ENCODE measurements around the gene ACTL7A. TPM values are rescaled to one million over a fixed set of nuclear protein-coding genes. Genes with fewer than 3 reads are reported as not detected.

ACTL7A gene
- total and polyA plus RNA-seq, 2 of the 13 experiments (the other 11 are each of a cell fraction or from before 2014, with no cell fraction given) = not detected

- TF ChIP-seq FOXP4 (CRISPR knock-in tag; IDR thresholded peaks at IDR 0.05) = peak; percentile 98
- peak; percentile 95 for TF ChIP-seq ZNF792 (CRISPR knock-in tag; IDR thresholded peaks at IDR 0.05)
- peak; percentile 87; the same call in 1 of the 2 replicates for TF ChIP-seq ZBTB34 (CRISPR knock-in tag; IDR thresholded peaks at IDR 0.05)
- peak; percentile 72 for TF ChIP-seq MYC (CRISPR knock-in tag; IDR thresholded peaks at IDR 0.05; ENCODE audit: borderline replicate concordance)
- peak; percentile 79 for TF ChIP-seq DMAP1 (CRISPR knock-in tag; IDR thresholded peaks at IDR 0.05)
- peak; percentile 98 for TF ChIP-seq HMG20B (CRISPR knock-in tag; conservative IDR thresholded peaks at IDR 0.05)
- TF ChIP-seq NFRKB (IDR thresholded peaks at IDR 0.05) = no peak
- TF ChIP-seq KLF9 (CRISPR knock-in tag; IDR thresholded peaks at IDR 0.05; ENCODE audit: low read depth) = no peak
- no peak for TF ChIP-seq NONO (IDR thresholded peaks at IDR 0.05)
- peak; percentile 91 for TF ChIP-seq NONO (CRISPR knock-in tag; conservative IDR thresholded peaks at IDR 0.05)
- no peak for TF ChIP-seq ZNF337 (CRISPR knock-in tag; IDR thresholded peaks at IDR 0.05; ENCODE audit: borderline replicate concordance, low read depth)
- peak; percentile 89; the same call in 1 of the 2 replicates for TF ChIP-seq BRF2 (CRISPR knock-in tag; IDR thresholded peaks at IDR 0.05)
- TF ChIP-seq PRMT3 (CRISPR knock-in tag; IDR thresholded peaks at IDR 0.05; ENCODE audit: borderline replicate concordance, low read depth) = no peak
- TF ChIP-seq GZF1 (CRISPR knock-in tag; IDR thresholded peaks at IDR 0.05) = no peak; the same call in 1 of the 2 replicates
- peak; percentile 97 for TF ChIP-seq DPF2 (CRISPR knock-in tag; IDR thresholded peaks at IDR 0.05; ENCODE audit: borderline replicate concordance, low read depth)
- no peak for TF ChIP-seq GLMP (CRISPR knock-in tag; IDR thresholded peaks at IDR 0.05; ENCODE audit: borderline replicate concordance)
- no peak for TF ChIP-seq ZNF776 (CRISPR knock-in tag; IDR thresholded peaks at IDR 0.05)
- TF ChIP-seq ZNF660 (CRISPR knock-in tag; IDR thresholded peaks at IDR 0.05; ENCODE audit: borderline replicate concordance, low read depth) = no peak
- TF ChIP-seq SETDB1 (CRISPR knock-in tag; IDR thresholded peaks at IDR 0.05; ENCODE audit: borderline replicate concordance) = no peak
- TF ChIP-seq PHF8 (CRISPR knock-in tag; IDR thresholded peaks at IDR 0.05) = peak; percentile 37; the same call in 1 of the 2 replicates
- peak; percentile 97 for TF ChIP-seq ATF2 (CRISPR knock-in tag; IDR thresholded peaks at IDR 0.05)
- peak; percentile 89 for TF ChIP-seq KAT8 (CRISPR knock-in tag; IDR thresholded peaks at IDR 0.05)
These were observed 23.7 kb downstream of the ACTL7A start (continued) for GRCh38 chr9:108885643-108886348.

Measured in HepG2 (cell line).